NCI-H146 treated with DMSO at 0.1 percent for 48 hours (cell line): Measurements from ENCODE around the gene LRMDA.
A peak's percentile ranks its signal among the peaks of the same experiment; 100 is the strongest.
"Not testable (repeated sequence)": the region's sequence is repeated elsewhere in the genome, so short reads cannot be mapped to it uniquely, and the experiment has no call there.

Source experiments
- DNase-seq: peaks from one replicate; lab custom pipeline; 2025; ENCODE audit not compliant: unreplicated experiment; lab: John Stamatoyannopoulos, UW

LRMDA gene

GRCh38 chr10:75764974-75765788, 333.8 kb downstream of the LRMDA start:
- DNase-seq = peak; percentile 35

GRCh38 chr10:75765789-75766096, 334.3 kb downstream of the LRMDA start:
- DNase-seq = no peak

- no peak for DNase-seq
Observed at GRCh38 chr10:75766106-75766505, 334.7 kb downstream of the LRMDA start.

GRCh38 chr10:75766752-75767151, 335.3 kb downstream of the LRMDA start:
- not testable (repeated sequence) for DNase-seq

GRCh38 chr10:75770626-75771081, 339.2 kb downstream of the LRMDA start:
- no peak for DNase-seq

- no peak for DNase-seq
Observed at GRCh38 chr10:75771606-75772005, 340.2 kb downstream of the LRMDA start.

GRCh38 chr10:75772153-75772887, 340.9 kb downstream of the LRMDA start:
- DNase-seq = no peak

- no peak for DNase-seq
Observed at GRCh38 chr10:75773231-75773780, 341.9 kb downstream of the LRMDA start.

- no peak for DNase-seq
Observed at GRCh38 chr10:75773813-75774782, 342.7 kb downstream of the LRMDA start.

GRCh38 chr10:75774783-75775490, 343.5 kb downstream of the LRMDA start:
- DNase-seq = no peak

GRCh38 chr10:75776738-75777504, 345.5 kb downstream of the LRMDA start:
- peak; percentile 94 for DNase-seq

- DNase-seq = no peak
Observed at GRCh38 chr10:75778665-75779064, 347.2 kb downstream of the LRMDA start.

GRCh38 chr10:75779276-75779675, 347.9 kb downstream of the LRMDA start:
- no peak for DNase-seq

- no peak for DNase-seq
Observed at GRCh38 chr10:75782463-75783248, 351.2 kb downstream of the LRMDA start.

- no peak for DNase-seq
Observed at GRCh38 chr10:75788394-75789205, 357.2 kb downstream of the LRMDA start.

- DNase-seq = no peak
Observed at GRCh38 chr10:75793848-75794247, 362.4 kb downstream of the LRMDA start.

- DNase-seq = no peak
Observed at GRCh38 chr10:75801121-75801520, 369.7 kb downstream of the LRMDA start.

GRCh38 chr10:75801661-75802060, 370.2 kb downstream of the LRMDA start:
- DNase-seq = no peak
